Ishikawa (cell line): Measurements from ENCODE around the gene RNASEH2C.

Experiments used
- CEBPB ChIP-seq: IDR thresholded peaks from 2 replicates; pipeline ENCODE4 v1.6.1; 2012
- EP300 ChIP-seq: IDR thresholded peaks from 2 replicates; pipeline ENCODE4 v1.6.1; 2012; ENCODE audit warnings: borderline replicate concordance
- FOXM1 ChIP-seq: IDR thresholded peaks from 2 replicates; pipeline ENCODE4 v1.6.1; 2012; ENCODE audit warnings: low read depth, borderline replicate concordance
- MAX ChIP-seq: IDR thresholded peaks from 2 replicates; pipeline ENCODE4 v1.6.1; 2012
- NFIC ChIP-seq: IDR thresholded peaks from 2 replicates; pipeline ENCODE4 v1.6.1; 2012
- RAD21 ChIP-seq: IDR thresholded peaks from 2 replicates; pipeline ENCODE4 v1.6.1; 2012; ENCODE audit warnings: low read depth
- REST ChIP-seq: IDR thresholded peaks from 2 replicates; pipeline ENCODE4 v1.6.1; 2012; ENCODE audit warnings: low read depth, mild to moderate bottlenecking
- TAF1 ChIP-seq: IDR thresholded peaks from 2 replicates; pipeline ENCODE4 v1.6.1; 2012; ENCODE audit warnings: low read depth, mild to moderate bottlenecking
- YY1 ChIP-seq: IDR thresholded peaks from 2 replicates; pipeline ENCODE4 v1.6.1; 2012; ENCODE audit warnings: low read depth
- ZBTB7A ChIP-seq: IDR thresholded peaks from 2 replicates; pipeline ENCODE4 v1.6.1; 2012; ENCODE audit warnings: low read depth
- TF ChIP-seq, protein P1 (sequence below): IDR thresholded peaks from 2 replicates; pipeline ENCODE4 v1.6.1; 2012

GRCh38 chr11:65718531-65718930 lies 2.1 kb downstream of the RNASEH2C start:
- TF ChIP-seq RAD21 (no peak), NFIC (no peak), ZBTB7A (no peak), MAX (no peak), TAF1 (no peak), EP300 (no peak), YY1 (no peak), CEBPB (no peak), REST (no peak), FOXM1 (no peak)
- TF ChIP-seq, protein P1, sequence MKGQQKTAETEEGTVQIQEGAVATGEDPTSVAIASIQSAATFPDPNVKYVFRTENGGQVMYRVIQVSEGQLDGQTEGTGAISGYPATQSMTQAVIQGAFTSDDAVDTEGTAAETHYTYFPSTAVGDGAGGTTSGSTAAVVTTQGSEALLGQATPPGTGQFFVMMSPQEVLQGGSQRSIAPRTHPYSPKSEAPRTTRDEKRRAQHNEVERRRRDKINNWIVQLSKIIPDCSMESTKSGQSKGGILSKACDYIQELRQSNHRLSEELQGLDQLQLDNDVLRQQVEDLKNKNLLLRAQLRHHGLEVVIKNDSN, result no peak
